ENCODE results near the gene NRDC.
"Not testable (repeated sequence)": the region's sequence is repeated elsewhere in the genome, so short reads cannot be mapped to it uniquely, and the experiment has no call there.

The NRDC gene

GRCh38 chr1:51877434-51878307 is 856 bp downstream of the NRDC start:
- no peak for DNase-seq (ENCODE audit: low read depth in 2 of 2)

GRCh38 chr1:51875836-51876235 is 2.7 kb downstream of the NRDC start:
- DNase-seq (ENCODE audit: low read depth in 2 of 2), result no peak

GRCh38 chr1:51875291-51875772 is 3.2 kb downstream of the NRDC start:
- DNase-seq (ENCODE audit: low read depth in 2 of 2), result no peak

GRCh38 chr1:51873270-51873669 is 5.3 kb downstream of the NRDC start:
- DNase-seq (ENCODE audit: low read depth in 2 of 2), result not testable (repeated sequence)

- no peak for DNase-seq (ENCODE audit: low read depth in 2 of 2)
Measured at GRCh38 chr1:51871351-51871975, 7.1 kb downstream of the NRDC start.

- no peak for DNase-seq (ENCODE audit: low read depth in 2 of 2)
Measured at GRCh38 chr1:51870603-51871350, 7.8 kb downstream of the NRDC start.

- DNase-seq (ENCODE audit: low read depth in 2 of 2), result no peak
Measured at GRCh38 chr1:51867479-51868232, 10.9 kb downstream of the NRDC start.

GRCh38 chr1:51863384-51863783 is 15.1 kb downstream of the NRDC start:
- DNase-seq (ENCODE audit: low read depth in 2 of 2), result no peak

GRCh38 chr1:51861669-51862068 is 16.9 kb downstream of the NRDC start:
- no peak for DNase-seq (ENCODE audit: low read depth in 2 of 2)

GRCh38 chr1:51859735-51860134 is 18.8 kb downstream of the NRDC start:
- DNase-seq (ENCODE audit: low read depth in 2 of 2), result no peak

GRCh38 chr1:51859333-51859732 is 19.2 kb downstream of the NRDC start:
- DNase-seq (ENCODE audit: low read depth in 2 of 2), result no peak

- DNase-seq (ENCODE audit: low read depth in 2 of 2), result no peak
Measured at GRCh38 chr1:51858892-51859291, 19.6 kb downstream of the NRDC start.

- no peak for DNase-seq (ENCODE audit: low read depth in 2 of 2)
Measured at GRCh38 chr1:51856745-51857144, 21.8 kb downstream of the NRDC start.

- DNase-seq (ENCODE audit: low read depth in 2 of 2), result no peak
Measured at GRCh38 chr1:51855624-51856023, 22.9 kb downstream of the NRDC start.

GRCh38 chr1:51853360-51853759 is 25.2 kb downstream of the NRDC start:
- DNase-seq (ENCODE audit: low read depth in 2 of 2), result no peak

GRCh38 chr1:51851882-51852396 is 26.6 kb downstream of the NRDC start:
- DNase-seq (ENCODE audit: low read depth in 2 of 2), result no peak

GRCh38 chr1:51850420-51851223 is 27.9 kb downstream of the NRDC start:
- no peak for DNase-seq (ENCODE audit: low read depth in 2 of 2)

- no peak for DNase-seq (ENCODE audit: low read depth in 2 of 2)
Measured at GRCh38 chr1:51847294-51847920, 31.1 kb downstream of the NRDC start.

- DNase-seq (ENCODE audit: low read depth in 2 of 2), result no peak
Measured at GRCh38 chr1:51843948-51844347, 34.6 kb downstream of the NRDC start.

GRCh38 chr1:51842261-51842660 is 36.3 kb downstream of the NRDC start:
- no peak for DNase-seq (ENCODE audit: low read depth in 2 of 2)
